ENCODE measurements around the gene ELL3.
A peak's percentile ranks its signal among the peaks of the same experiment; 100 is the strongest.
"Not testable (repeated sequence)": the region's sequence is repeated elsewhere in the genome, so short reads cannot be mapped to it uniquely, and the experiment has no call there.

ELL3 gene

GRCh38 chr15:43776718-43777266 lies at the start of gene ELL3:
Gene ELL3 (minus strand): TSS chr15:43776966. CDS start chr15:43776901, 65 bp downstream.
- peak; percentile 57 for DNase-seq (ENCODE audit: low read depth)

- DNase-seq (ENCODE audit: low read depth), result no peak
Observed at GRCh38 chr15:43826029-43826507, 49.3 kb upstream of the ELL3 start.

- DNase-seq (ENCODE audit: low read depth), result not testable (repeated sequence)
Observed at GRCh38 chr15:43825305-43825704, 48.5 kb upstream of the ELL3 start.

GRCh38 chr15:43824302-43825246 lies 47.8 kb upstream of the ELL3 start, which contains the start of gene MFAP1:
Gene MFAP1 (minus strand): TSS chr15:43824690. CDS start chr15:43824569, 121 bp downstream.
- peak; percentile 88 for DNase-seq (ENCODE audit: low read depth)

- DNase-seq (ENCODE audit: low read depth), result no peak
Observed at GRCh38 chr15:43821505-43821904, 44.7 kb upstream of the ELL3 start.

GRCh38 chr15:43815064-43815463 lies 38.3 kb upstream of the ELL3 start:
- not testable (repeated sequence) for DNase-seq (ENCODE audit: low read depth)

GRCh38 chr15:43808960-43809678 lies 32.4 kb upstream of the ELL3 start:
- no peak for DNase-seq (ENCODE audit: low read depth)

- no peak for DNase-seq (ENCODE audit: low read depth)
Observed at GRCh38 chr15:43808435-43808950, 31.7 kb upstream of the ELL3 start.

- not testable (repeated sequence) for DNase-seq (ENCODE audit: low read depth)
Observed at GRCh38 chr15:43802676-43803075, 25.9 kb upstream of the ELL3 start.

- DNase-seq (ENCODE audit: low read depth), result peak; percentile 87
Observed at GRCh38 chr15:43800286-43801141, 23.7 kb upstream of the ELL3 start, which contains the start of gene HYPK. Gene HYPK (plus strand): TSS chr15:43800599. CDS start chr15:43800623, 24 bp downstream.

GRCh38 chr15:43799945-43800285 lies 23.1 kb upstream of the ELL3 start, which contains the start of gene SERINC4:
Gene SERINC4 (minus strand): TSS chr15:43800220. CDS start chr15:43799986, 234 bp downstream.
- no peak for DNase-seq (ENCODE audit: low read depth)

- DNase-seq (ENCODE audit: low read depth), result no peak
Observed at GRCh38 chr15:43799209-43799944, 22.6 kb upstream of the ELL3 start.

- DNase-seq (ENCODE audit: low read depth), result no peak
Observed at GRCh38 chr15:43796566-43796965, 19.8 kb upstream of the ELL3 start.

- no peak for DNase-seq (ENCODE audit: low read depth)
Observed at GRCh38 chr15:43795997-43796396, 19.2 kb upstream of the ELL3 start.

- DNase-seq (ENCODE audit: low read depth), result no peak
Observed at GRCh38 chr15:43795197-43795596, 18.4 kb upstream of the ELL3 start.

GRCh38 chr15:43794269-43795037 lies 17.7 kb upstream of the ELL3 start:
- no peak for DNase-seq (ENCODE audit: low read depth)

GRCh38 chr15:43793647-43794046 lies 16.9 kb upstream of the ELL3 start:
- DNase-seq (ENCODE audit: low read depth), result no peak

GRCh38 chr15:43792761-43793476 lies 16.2 kb upstream of the ELL3 start:
- no peak for DNase-seq (ENCODE audit: low read depth)

Measured in activated T-cell treated with anti-CD3 and anti-CD28 coated beads for 24 hours (primary cell).